Adrenal gland (tissue), 12 donors: ENCODE results near the gene AIP. TPM values are rescaled to one million over a fixed set of nuclear protein-coding genes. Genes with fewer than 3 reads are reported as not detected.

Experiments
- DNase-seq, 7 donors: peaks; one replicate each; pipeline ENCODE4 v3.0.0-alpha.2; 2019 to 2020
- H3K27ac ChIP-seq, 5 donors: fragments of 200-600 bp; sonication (generic) in 4 of 5; 1 replicate in 3 of 5; 2 replicates in 2 of 5; pipeline versions ENCODE4 v1.5.1 to v1.8.0; 2016 to 2020; ENCODE audit warnings: mild to moderate bottlenecking in 1 of 5
- H3K27me3 ChIP-seq: fragments of 200-600 bp; 2 replicates; pipeline ENCODE4 v1.8.0; 2021
- H3K36me3 ChIP-seq, 2 donors: fragments of 200-600 bp; replicated peaks in 1 of 2; 1 replicate in 1 of 2; 2 replicates in 1 of 2; pipeline versions ENCODE4 v1.5.1 to v1.8.0; 2018 to 2022
- H3K4me1 ChIP-seq, 2 donors: fragments of 200-600 bp; replicated peaks in 1 of 2; 1 replicate in 1 of 2; 2 replicates in 1 of 2; pipeline versions ENCODE4 v1.5.1 to v1.8.0; 2018 to 2021
- H3K4me3 ChIP-seq, 4 donors: fragments of 200-600 bp; sonication (generic) in 3 of 4; one replicate each; pipeline ENCODE4 v1.5.1; 2016 to 2018
- H3K9me3 ChIP-seq, 3 donors: fragments of 200-600 bp; sonication (generic) in 1 of 3; replicated peaks in 1 of 3; 1 replicate in 2 of 3; 2 replicates in 1 of 3; pipeline versions ENCODE4 v1.5.1 to v1.8.0; 2016 to 2021
- POLR2A ChIP-seq, 2 donors: fragments of 450-650 bp; IDR thresholded peaks; one replicate each; pipeline ENCODE4 v1.6.1; 2017; ENCODE audit warnings: antibody characterized with exemption in 2 of 2, mild to moderate bottlenecking in 2 of 2, moderate library complexity in 1 of 2
- WGBS, 4 donors: extraction: QIAGEN DNeasy Blood & Tissue Kit in 2 of 4; methylation state at CpG; one replicate each; pipeline versions ENCODE4 v1.1.5 to v1.1.7; 2013 to 2017; 5-methylcytosine and 5-hydroxymethylcytosine counted together
- intact Hi-C, 2 donors: fragments of 100-400 bp; cut with DNase I; formaldehyde crosslinking; loops; one replicate each; pipeline versions ENCODE4 v1.14.1 to v1.15.0; 2022 to 2023
- polyA plus RNA-seq, 3 donors: library from polyadenylated mRNA; stranded (reverse); fragments of 200-250 nt in 2 of 3; fragments of 350-450 nt in 1 of 3; fragmentation: Illumina TruSeq in 1 of 3; extraction: RNeasy Lipid Tissue Mini Kit (QIAGEN cat#74804) in 1 of 3; gene quantifications; one replicate each; pipeline ENCODE4 v1.2.3, GENCODE V29; 2013 to 2014
- total RNA-seq, 9 donors: library from RNA; depleted of rRNA in 4 of 9; stranded (reverse); fragments of >200 nt in 4 of 9; fragments of 120-200 nt in 1 of 9; fragmentation: NEBNext Ultra II Directional in 1 of 9; extraction: Animal tissue kit (Norgen Biotek cat#: 25700) in 1 of 9; gene quantifications; one replicate each; pipeline versions ENCODE4 v1.1.0 to v1.2.4, GENCODE V29; 2013 to 2023
- TF ChIP-seq, protein P1 (sequence below), 6 experiments: fragments of 450-650 bp in 4 of 6; fragments of 200-600 bp in 2 of 6; sonication (generic) in 1 of 6; IDR thresholded peaks; 1 replicate in 5 of 6; 2 replicates in 1 of 6; pipeline versions ENCODE4 v1.5.1 to v1.8.0; 2016 to 2021; ENCODE audit warnings: antibody characterized with exemption in 6 of 6, mild to moderate bottlenecking in 2 of 6, moderate library complexity in 1 of 6
- donor health status: healthy with polysubstance abuse.
- donor health status: Bipolar disorder and iron deficiency.
- donor health status: DM: yes; HTN: yes; CAD: no.
- donor health status: DM: no; HTN: no; CAD: no.
- donor health status: DM: no; HTN: no; CAD: no.
- donor health status: DM: yes; HTN: yes; CAD: no.

Gene AIP
- total and polyA plus RNA-seq, 12 donors, result 35.3 to 152 (median 83.9) TPM

DNA sequence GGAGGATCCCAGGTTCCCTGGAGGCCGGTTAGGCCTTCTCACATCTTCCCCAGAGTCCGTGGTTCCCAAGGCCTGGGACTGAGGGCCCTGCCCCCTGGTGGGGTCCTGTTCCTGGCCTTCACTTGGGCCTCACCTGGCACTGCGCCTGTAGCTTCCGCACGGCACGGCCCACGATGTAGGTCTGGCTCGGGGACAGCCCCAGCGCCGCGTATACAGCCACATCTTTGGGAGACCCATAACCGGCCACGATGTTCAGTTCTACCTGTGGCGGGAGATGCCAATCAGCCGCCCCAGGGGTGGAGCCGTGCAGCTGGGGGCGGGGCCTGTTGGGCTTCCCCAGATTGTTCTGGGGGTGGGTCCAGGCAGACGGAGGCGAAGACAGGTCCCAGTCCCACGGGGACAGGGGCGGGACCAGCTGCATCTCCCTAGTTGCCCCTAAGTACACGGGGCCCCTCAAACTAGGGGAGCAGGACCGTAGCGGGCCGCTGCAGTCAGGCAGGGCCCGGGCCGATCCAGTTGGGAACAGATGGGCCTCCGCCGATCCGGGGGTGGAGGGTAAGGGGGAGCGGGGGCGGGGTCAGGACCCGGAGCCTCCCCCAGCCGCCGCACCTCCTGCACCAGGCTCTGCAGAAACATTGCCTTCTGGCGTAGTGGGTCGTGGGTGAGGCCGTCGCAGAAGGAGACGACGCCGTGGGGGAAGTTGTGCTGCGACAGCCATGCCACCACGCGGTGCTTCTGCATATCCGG, 10.1 kb downstream of the AIP start:
- intact Hi-C loops, result no loop called here
- Histone ChIP-seq H3K36me3 (peaks cover 0 to 70% of the 10 kb centered on the region in 2 donors), H3K27ac (no peak overlapping the region)

DNA sequence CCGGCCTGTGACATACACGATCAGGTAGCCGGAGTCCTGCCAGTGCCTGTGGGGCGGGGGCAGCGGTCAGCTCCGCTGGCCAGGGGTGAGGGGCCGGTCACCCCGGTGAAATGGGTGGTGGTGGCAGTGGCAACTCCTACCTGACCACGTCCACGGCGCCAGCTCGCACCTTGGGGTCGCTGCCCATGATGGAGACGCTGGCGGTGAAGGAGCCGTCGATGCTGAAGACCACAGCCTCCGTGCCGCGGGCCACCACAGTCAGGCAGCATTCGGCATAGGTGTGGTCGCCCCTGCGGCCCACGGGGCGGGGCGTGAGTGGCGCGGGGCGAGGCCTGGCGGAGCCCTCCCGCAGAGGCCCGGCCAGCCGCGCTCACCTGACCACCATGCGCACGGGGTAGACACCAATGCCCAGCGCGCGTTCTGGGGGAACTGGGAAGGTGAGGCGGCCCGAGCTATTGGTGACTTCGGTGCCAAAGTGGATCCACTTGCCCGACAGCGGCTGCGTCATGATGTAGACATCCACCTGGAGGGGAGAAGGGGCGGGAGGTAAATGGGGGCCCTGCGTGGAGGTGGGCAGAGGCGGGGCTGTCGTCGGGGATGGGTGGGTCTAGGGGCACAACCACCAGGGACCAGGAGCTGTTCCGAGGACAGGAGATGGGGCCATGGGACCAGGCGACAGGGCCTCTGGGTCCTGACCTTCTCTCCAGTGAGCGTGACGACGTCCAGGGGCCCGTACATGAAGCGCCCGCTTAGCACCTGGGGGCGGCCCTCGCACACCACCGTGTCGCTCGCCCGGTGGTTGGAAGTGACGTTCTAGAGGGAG, 10.9 kb downstream of the AIP start:
- H3K27ac ChIP-seq, result no peak overlapping the region
- H3K4me3 ChIP-seq, result no peak overlapping the region
- no peak for DNase-seq
- H3K27me3 ChIP-seq, result no peaks in the 10 kb centered on the region
- TF ChIP-seq, protein P1, sequence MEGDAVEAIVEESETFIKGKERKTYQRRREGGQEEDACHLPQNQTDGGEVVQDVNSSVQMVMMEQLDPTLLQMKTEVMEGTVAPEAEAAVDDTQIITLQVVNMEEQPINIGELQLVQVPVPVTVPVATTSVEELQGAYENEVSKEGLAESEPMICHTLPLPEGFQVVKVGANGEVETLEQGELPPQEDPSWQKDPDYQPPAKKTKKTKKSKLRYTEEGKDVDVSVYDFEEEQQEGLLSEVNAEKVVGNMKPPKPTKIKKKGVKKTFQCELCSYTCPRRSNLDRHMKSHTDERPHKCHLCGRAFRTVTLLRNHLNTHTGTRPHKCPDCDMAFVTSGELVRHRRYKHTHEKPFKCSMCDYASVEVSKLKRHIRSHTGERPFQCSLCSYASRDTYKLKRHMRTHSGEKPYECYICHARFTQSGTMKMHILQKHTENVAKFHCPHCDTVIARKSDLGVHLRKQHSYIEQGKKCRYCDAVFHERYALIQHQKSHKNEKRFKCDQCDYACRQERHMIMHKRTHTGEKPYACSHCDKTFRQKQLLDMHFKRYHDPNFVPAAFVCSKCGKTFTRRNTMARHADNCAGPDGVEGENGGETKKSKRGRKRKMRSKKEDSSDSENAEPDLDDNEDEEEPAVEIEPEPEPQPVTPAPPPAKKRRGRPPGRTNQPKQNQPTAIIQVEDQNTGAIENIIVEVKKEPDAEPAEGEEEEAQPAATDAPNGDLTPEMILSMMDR (IDR thresholded peaks at IDR 0.05), result no peak
- no peak for TF ChIP-seq POLR2A (IDR thresholded peaks at IDR 0.05)
- H3K4me1 ChIP-seq, result no peaks in the 10 kb centered on the region
- intact Hi-C loops, result no loop called here
- no peaks in the 10 kb centered on the region for H3K9me3 ChIP-seq
- peaks cover 0 to 75% of the 10 kb centered on the region in 2 donors for H3K36me3 ChIP-seq
- WGBS, 4 donors, result 94 to 98% (median 96%) methylated on average over 18 to 65 of the region's 65 CpGs

More for the DNA sequence above, 10.1 kb downstream of the AIP start:
- H3K4me3 ChIP-seq, result no peak overlapping the region
- no peaks in the 10 kb centered on the region for H3K4me1 ChIP-seq
- TF ChIP-seq, protein P1 (IDR thresholded peaks at IDR 0.05), result no peak
- no peak for TF ChIP-seq POLR2A (IDR thresholded peaks at IDR 0.05)
- WGBS, 4 donors, result 83 to 87% (median 85%) methylated on average over 10 to 46 of the region's 46 CpGs
- no peak for DNase-seq
- no peaks in the 10 kb centered on the region for H3K9me3 ChIP-seq
- H3K27me3 ChIP-seq, result no peaks in the 10 kb centered on the region

DNA sequence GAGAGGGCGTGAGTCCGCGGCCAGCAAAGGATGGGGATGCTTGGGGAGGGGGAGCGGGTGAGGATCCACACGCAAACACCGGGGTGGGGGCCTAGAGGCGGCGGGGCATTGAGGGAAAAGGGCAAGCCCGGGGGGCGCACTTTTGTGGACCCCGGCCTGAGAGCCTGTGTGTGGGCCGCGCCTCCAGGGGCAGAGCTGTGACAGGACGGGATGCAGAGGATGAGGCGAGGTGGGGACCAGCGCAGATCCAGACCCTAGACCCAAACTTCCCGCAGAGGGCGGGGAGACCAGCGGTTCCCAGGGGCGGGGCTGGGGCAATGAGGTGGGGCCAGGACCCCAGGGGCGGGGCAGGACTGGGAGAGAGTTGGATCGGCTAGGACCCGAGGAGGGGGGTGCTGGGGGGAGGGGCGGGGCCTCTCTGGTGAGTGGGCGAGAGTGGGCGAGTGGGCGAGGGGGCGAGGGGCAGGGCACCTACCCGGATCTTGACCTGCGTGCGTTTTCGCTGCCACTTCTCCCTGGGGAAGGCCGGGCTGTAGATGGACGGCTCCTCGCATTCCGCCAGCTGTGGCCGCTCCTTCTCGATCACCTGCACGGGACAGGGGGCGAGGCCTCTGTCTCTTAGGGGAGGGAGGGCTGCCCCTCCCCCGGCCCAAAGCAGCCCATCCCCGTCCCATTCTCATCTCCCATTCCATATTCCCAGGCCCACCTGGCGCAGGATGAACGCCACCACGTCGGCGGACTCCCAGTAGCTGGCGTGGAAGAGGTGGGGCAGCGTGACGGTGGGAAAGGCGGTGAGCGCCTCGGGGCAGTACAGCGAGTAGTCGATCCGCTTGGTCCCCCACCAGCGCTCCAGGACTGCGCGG, 11.8 kb downstream of the AIP start:
- H3K4me3 ChIP-seq, result no peak overlapping the region
- no peaks in the 10 kb centered on the region for H3K4me1 ChIP-seq
- intact Hi-C loops, result no loop called here
- no peak for DNase-seq
- TF ChIP-seq, protein P1 (IDR thresholded peaks at IDR 0.05), result no peak
- no peak for TF ChIP-seq POLR2A (IDR thresholded peaks at IDR 0.05)
- H3K9me3 ChIP-seq, result no peaks in the 10 kb centered on the region
- H3K36me3 ChIP-seq, result peaks cover 0 to 67% of the 10 kb centered on the region in 2 donors
- H3K27ac ChIP-seq, result no peak overlapping the region
- H3K27me3 ChIP-seq, result no peaks in the 10 kb centered on the region
- WGBS, 4 donors, result 91 to 95% (median 94%) methylated on average over 48 to 59 of the region's 59 CpGs
